ENCODE data around the gene ATP10B.
A peak's percentile ranks its signal among the peaks of the same experiment; 100 is the strongest.

GRCh38 chr5:160846642-160847041 is 5.4 kb downstream of the ATP10B start:
- peak; percentile 38 for TF ChIP-seq CTCF (IDR thresholded peaks at IDR 0.05; ENCODE audit: borderline replicate concordance, extremely low read depth, low read length, poor library complexity, severe bottlenecking)
- TF ChIP-seq EZH2 (IDR thresholded peaks at IDR 0.05; ENCODE audit: borderline replicate concordance, low read depth, low read length, severe bottlenecking): no peak

Data from DND-41 (cell line).